ENCODE data around the gene DNAH3.

Gene DNAH3

DNA sequence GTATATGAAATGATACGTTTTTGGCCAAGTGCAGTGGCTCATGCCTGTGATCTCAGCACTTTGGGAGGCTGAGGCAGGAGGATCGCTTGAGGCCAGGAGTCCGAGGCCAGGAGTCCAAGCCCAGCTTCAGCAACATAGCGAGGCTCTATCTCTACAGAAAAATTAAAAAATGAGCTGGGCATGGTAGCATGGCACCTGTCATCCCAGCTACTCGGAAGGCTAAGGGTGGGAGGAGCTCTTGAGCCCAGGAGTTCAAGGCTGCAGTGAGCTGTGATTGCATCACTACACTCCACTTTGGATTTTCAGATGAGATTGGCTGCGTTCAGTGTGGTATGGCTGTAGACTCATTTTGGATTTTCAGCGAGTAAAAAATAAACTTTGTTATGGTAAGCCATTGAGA, 112.4 kb downstream of the DNAH3 start:
- Histone ChIP-seq H3K27me3 (ENCODE audit: insufficient read depth, poor library complexity, severe bottlenecking) (no peaks in the 10 kb centered on the region), H3K4me3 (replicated peaks; ENCODE audit: insufficient read depth, low read length) (no peak overlapping the region), H3K27ac (replicated peaks) (no peak overlapping the region)
- no peak for DNase-seq (ENCODE audit: low read depth in 1 of 2, low spot score in 1 of 2)
- TF ChIP-seq, protein P1, sequence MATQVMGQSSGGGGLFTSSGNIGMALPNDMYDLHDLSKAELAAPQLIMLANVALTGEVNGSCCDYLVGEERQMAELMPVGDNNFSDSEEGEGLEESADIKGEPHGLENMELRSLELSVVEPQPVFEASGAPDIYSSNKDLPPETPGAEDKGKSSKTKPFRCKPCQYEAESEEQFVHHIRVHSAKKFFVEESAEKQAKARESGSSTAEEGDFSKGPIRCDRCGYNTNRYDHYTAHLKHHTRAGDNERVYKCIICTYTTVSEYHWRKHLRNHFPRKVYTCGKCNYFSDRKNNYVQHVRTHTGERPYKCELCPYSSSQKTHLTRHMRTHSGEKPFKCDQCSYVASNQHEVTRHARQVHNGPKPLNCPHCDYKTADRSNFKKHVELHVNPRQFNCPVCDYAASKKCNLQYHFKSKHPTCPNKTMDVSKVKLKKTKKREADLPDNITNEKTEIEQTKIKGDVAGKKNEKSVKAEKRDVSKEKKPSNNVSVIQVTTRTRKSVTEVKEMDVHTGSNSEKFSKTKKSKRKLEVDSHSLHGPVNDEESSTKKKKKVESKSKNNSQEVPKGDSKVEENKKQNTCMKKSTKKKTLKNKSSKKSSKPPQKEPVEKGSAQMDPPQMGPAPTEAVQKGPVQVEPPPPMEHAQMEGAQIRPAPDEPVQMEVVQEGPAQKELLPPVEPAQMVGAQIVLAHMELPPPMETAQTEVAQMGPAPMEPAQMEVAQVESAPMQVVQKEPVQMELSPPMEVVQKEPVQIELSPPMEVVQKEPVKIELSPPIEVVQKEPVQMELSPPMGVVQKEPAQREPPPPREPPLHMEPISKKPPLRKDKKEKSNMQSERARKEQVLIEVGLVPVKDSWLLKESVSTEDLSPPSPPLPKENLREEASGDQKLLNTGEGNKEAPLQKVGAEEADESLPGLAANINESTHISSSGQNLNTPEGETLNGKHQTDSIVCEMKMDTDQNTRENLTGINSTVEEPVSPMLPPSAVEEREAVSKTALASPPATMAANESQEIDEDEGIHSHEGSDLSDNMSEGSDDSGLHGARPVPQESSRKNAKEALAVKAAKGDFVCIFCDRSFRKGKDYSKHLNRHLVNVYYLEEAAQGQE (IDR thresholded peaks at IDR 0.05; ENCODE audit: insufficient replicate concordance, low read depth): no peak
- TF ChIP-seq SPI1 (IDR thresholded peaks at IDR 0.05; ENCODE audit: borderline replicate concordance, low read depth): no peak
- TF ChIP-seq, protein P2, sequence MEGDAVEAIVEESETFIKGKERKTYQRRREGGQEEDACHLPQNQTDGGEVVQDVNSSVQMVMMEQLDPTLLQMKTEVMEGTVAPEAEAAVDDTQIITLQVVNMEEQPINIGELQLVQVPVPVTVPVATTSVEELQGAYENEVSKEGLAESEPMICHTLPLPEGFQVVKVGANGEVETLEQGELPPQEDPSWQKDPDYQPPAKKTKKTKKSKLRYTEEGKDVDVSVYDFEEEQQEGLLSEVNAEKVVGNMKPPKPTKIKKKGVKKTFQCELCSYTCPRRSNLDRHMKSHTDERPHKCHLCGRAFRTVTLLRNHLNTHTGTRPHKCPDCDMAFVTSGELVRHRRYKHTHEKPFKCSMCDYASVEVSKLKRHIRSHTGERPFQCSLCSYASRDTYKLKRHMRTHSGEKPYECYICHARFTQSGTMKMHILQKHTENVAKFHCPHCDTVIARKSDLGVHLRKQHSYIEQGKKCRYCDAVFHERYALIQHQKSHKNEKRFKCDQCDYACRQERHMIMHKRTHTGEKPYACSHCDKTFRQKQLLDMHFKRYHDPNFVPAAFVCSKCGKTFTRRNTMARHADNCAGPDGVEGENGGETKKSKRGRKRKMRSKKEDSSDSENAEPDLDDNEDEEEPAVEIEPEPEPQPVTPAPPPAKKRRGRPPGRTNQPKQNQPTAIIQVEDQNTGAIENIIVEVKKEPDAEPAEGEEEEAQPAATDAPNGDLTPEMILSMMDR (IDR thresholded peaks at IDR 0.05; ENCODE audit: insufficient read depth, low read length): no peak

DNA sequence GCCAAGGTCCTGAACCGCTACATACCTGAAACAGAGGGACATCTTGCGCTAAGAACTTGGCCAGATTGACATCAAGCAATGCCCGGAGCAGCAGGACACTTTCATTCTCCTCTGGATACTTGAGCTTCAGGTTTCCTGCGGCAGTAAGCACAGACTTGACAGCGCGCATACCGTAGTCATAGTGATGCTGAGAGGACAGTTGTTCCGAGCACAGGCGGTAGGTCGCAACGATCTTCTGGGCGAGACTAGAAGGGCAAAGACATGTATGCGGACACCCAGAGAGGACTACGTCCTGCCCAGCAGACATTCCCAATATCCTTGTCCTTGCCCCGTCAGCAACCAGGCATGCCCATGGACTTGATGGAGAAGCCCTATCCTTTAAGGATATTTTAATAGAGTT, 112.9 kb downstream of the DNAH3 start:
- Histone ChIP-seq H3K27me3 (ENCODE audit: insufficient read depth, poor library complexity, severe bottlenecking) (no peaks in the 10 kb centered on the region), H3K4me3 (replicated peaks; ENCODE audit: insufficient read depth, low read length) (no peak overlapping the region), H3K27ac (replicated peaks) (no peak overlapping the region)
- no peak for DNase-seq (ENCODE audit: low read depth in 1 of 2, low spot score in 1 of 2)
- TF ChIP-seq POLR2AphosphoS5 (IDR thresholded peaks at IDR 0.05; ENCODE audit: low read depth): no peak
- TF ChIP-seq, protein P2 (IDR thresholded peaks at IDR 0.05; ENCODE audit: insufficient read depth, low read length): no peak
- no peak for TF ChIP-seq SPI1 (IDR thresholded peaks at IDR 0.05; ENCODE audit: borderline replicate concordance, low read depth)
- no peak for TF ChIP-seq GABPA (IDR thresholded peaks at IDR 0.05; ENCODE audit: low read depth)
- TF ChIP-seq, protein P1 (IDR thresholded peaks at IDR 0.05; ENCODE audit: insufficient replicate concordance, low read depth): no peak

DNA sequence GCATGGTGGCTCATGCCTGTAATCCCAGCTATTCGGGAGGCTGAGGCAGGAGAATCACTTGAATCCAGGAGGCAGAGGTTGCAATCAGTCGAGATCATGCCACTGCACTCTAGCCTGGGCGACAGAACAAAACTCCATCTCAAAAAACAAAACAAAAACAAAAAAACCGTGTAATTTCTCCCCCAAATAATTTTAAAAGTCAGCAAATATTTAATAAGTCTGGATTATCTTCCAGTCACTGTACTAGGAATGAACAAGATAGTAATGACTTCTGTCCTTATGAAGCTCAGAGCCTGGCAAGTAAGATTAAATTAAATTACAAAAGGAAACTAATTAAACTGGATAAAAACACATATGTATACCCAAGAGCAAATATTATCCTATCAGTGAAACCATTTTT, 113.5 kb downstream of the DNAH3 start:
- Histone ChIP-seq H3K4me3 (replicated peaks; ENCODE audit: insufficient read depth, low read length) (no peak overlapping the region), H3K27ac (replicated peaks) (no peak overlapping the region), H3K27me3 (ENCODE audit: insufficient read depth, poor library complexity, severe bottlenecking) (no peaks in the 10 kb centered on the region)
- no peak for TF ChIP-seq SPI1 (IDR thresholded peaks at IDR 0.05; ENCODE audit: borderline replicate concordance, low read depth)
- no peak for TF ChIP-seq POLR2AphosphoS5 (IDR thresholded peaks at IDR 0.05; ENCODE audit: low read depth)
- TF ChIP-seq, protein P2 (IDR thresholded peaks at IDR 0.05; ENCODE audit: insufficient read depth, low read length): no peak
- TF ChIP-seq, protein P1 (IDR thresholded peaks at IDR 0.05; ENCODE audit: insufficient replicate concordance, low read depth): no peak
- TF ChIP-seq GABPA (IDR thresholded peaks at IDR 0.05; ENCODE audit: low read depth): no peak
- DNase-seq (ENCODE audit: low read depth in 1 of 2, low spot score in 1 of 2): no peak

Data from HL-60 (cell line).